HepG2 (cell line): ENCODE results near the gene BICRA. TPM values are rescaled to one million over a fixed set of nuclear protein-coding genes. Genes with fewer than 3 reads are reported as not detected.
"Not testable (repeated sequence)": the region's sequence is repeated elsewhere in the genome, so short reads cannot be mapped to it uniquely, and the experiment has no call there.

Experiments used
- ATAC-seq: fragments of 200-7000 bp; cut with Tn5 transposase; 3 replicates; pipeline ENCODE4 v1.9.1; 2020; ENCODE audit warnings: mild to moderate bottlenecking, moderate library complexity
- BruUV-seq: library from RNA; stranded (reverse); fragments of 400-500 nt; replicated peaks from 2 replicates; lab custom pipeline; 2021; lab: Mats Ljungman, UMichigan
- CTCF ChIA-PET: fragments of 300-600 bp; formaldehyde crosslinking; extraction: SDS; loops from one replicate; lab custom pipeline; 2021; ENCODE audit warnings: low total read pairs, inconsistent platforms, low intra/inter-chr PET ratio; lab: Yijun Ruan, JAX
- POLR2A ChIA-PET: fragments of 350-600 bp; sonication (Branson Sonifier 250); formaldehyde crosslinking; loops from one replicate; lab custom pipeline; 2020; ENCODE audit warnings: antibody characterized with exemption, inconsistent platforms; lab: Yijun Ruan, JAX
- DNase-seq: peaks from one replicate; pipeline ENCODE4 v3.0.0-alpha.2; 2015; ENCODE audit warnings: low spot score
- FAIRE-seq: peaks from 3 replicates; lab custom pipeline; 2011; peaks lifted over from hg19 to GRCh38; lab: Jason Lieb, UNC
- H2AFZ ChIP-seq: one replicate; pipeline ENCODE4 v1.6.1; 2011; ENCODE audit warnings: low read length, inconsistent platforms
- H3K27ac ChIP-seq: fragments of 300-600 bp; 3 replicates; pipeline ENCODE4 v1.8.0; 2011; ENCODE audit warnings: mixed run types, mild to moderate bottlenecking, mixed read lengths, low read length, inconsistent platforms; ENCODE audit not compliant: insufficient read depth; ENCODE audit errors: extremely low read length
- H3K27me3 ChIP-seq, 2 experiments: fragments of 200-600 bp in 1 of 2; 2 replicates in 1 of 2; 3 replicates in 1 of 2; pipeline versions ENCODE4 v1.6.0 to v1.8.0; 2011; ENCODE audit warnings: low read length in 2 of 2, mild to moderate bottlenecking in 2 of 2, moderate library complexity in 2 of 2, inconsistent platforms in 1 of 2; ENCODE audit not compliant: insufficient read depth in 2 of 2, control insufficient read depth in 1 of 2
- H3K36me3 ChIP-seq, 2 experiments: fragments of 200-600 bp in 1 of 2; replicated peaks in 1 of 2; 2 replicates in 1 of 2; 3 replicates in 1 of 2; pipeline versions ENCODE4 v1.5.1 to v1.8.0; 2011; ENCODE audit warnings: low read length in 2 of 2, inconsistent platforms in 1 of 2; ENCODE audit not compliant: insufficient read depth in 2 of 2, control insufficient read depth in 1 of 2
- H3K4me1 ChIP-seq: 2 replicates; pipeline ENCODE4 v1.5.1; 2012; ENCODE audit warnings: low read length, inconsistent platforms; ENCODE audit not compliant: insufficient read depth
- H3K4me2 ChIP-seq: 2 replicates; pipeline ENCODE4 v1.6.0; 2011; ENCODE audit warnings: low read depth, low read length, inconsistent platforms
- H3K4me3 ChIP-seq, 3 experiments: fragments of 200-600 bp in 1 of 3; sonication (generic), shearing (Covaris generic) in 1 of 3; replicated peaks in 1 of 3; 2 replicates each; pipeline ENCODE4 v1.5.1; 2011 to 2016; ENCODE audit warnings: low read length in 3 of 3, inconsistent platforms in 2 of 3, low read depth in 2 of 3, mild to moderate bottlenecking in 2 of 3, control low read depth in 1 of 3, mixed read lengths in 1 of 3; ENCODE audit not compliant: insufficient read depth in 1 of 3
- H3K79me2 ChIP-seq: one replicate; pipeline ENCODE4 v1.6.1; 2011; ENCODE audit warnings: low read length, inconsistent platforms; ENCODE audit not compliant: insufficient read depth
- H3K9ac ChIP-seq: 2 replicates; pipeline ENCODE4 v1.6.0; 2011; ENCODE audit warnings: mild to moderate bottlenecking, low read depth, low read length, inconsistent platforms; ENCODE audit not compliant: insufficient read depth
- H3K9me3 ChIP-seq: 2 replicates; pipeline ENCODE4 v1.5.1; 2012; ENCODE audit warnings: mild to moderate bottlenecking, low read length
- H4K20me1 ChIP-seq: 2 replicates; pipeline ENCODE4 v1.6.0; 2011; ENCODE audit warnings: inconsistent platforms, mild to moderate bottlenecking, low read length, moderate library complexity; ENCODE audit not compliant: insufficient read depth
- CHD4 ChIP-seq: fragments of 200-600 bp; sonication (generic); IDR thresholded peaks from 2 replicates; pipeline ENCODE4 v1.7.0; 2017; ENCODE audit warnings: mild to moderate bottlenecking, low read length, borderline replicate concordance
- ETV6 ChIP-seq: sonication (generic); formaldehyde crosslinking; conservative IDR thresholded peaks from 2 replicates; pipeline ENCODE4 v1.4.0; 2020; ENCODE audit warnings: missing genetic modification reagents
- MZF1 ChIP-seq: sonication (generic); formaldehyde crosslinking; IDR thresholded peaks from 2 replicates; pipeline ENCODE4 v1.8.1; 2023; ENCODE audit warnings: mild to moderate bottlenecking, missing genetic modification reagents, borderline replicate concordance
- PRDM15 ChIP-seq: sonication (generic); formaldehyde crosslinking; IDR thresholded peaks from 2 replicates; pipeline ENCODE4 v1.4.0; 2020; ENCODE audit warnings: missing genetic modification reagents
- WGBS: methylation state at CpG from one replicate; pipeline ENCODE4 v1.1.6; 2017; ENCODE audit warnings: low lambda C conversion rate; 5-methylcytosine and 5-hydroxymethylcytosine counted together
- in situ Hi-C: cut with HindIII; loops from 2 replicates; pipeline ENCODE4 v1.10.0; 2017; ENCODE audit warnings: low pct_unique_long_range_greater_than_20kb; ENCODE audit not compliant: extremely low pct_ligation_motif_present
- intact Hi-C: fragments of 100-400 bp; cut with micrococcal nuclease; formaldehyde crosslinking; loops from one replicate; pipeline ENCODE4 v1.10.0; 2022; ENCODE audit not compliant: unreplicated experiment
- polyA plus RNA-seq, 8 experiments: library from polyadenylated mRNA; depleted of rRNA in 3 of 8; stranded (reverse) in 7 of 8; unstranded in 1 of 8; fragments of >200 nt; fragmentation: Illumina TruSeq in 4 of 8; extraction: Trizol in 4 of 8; gene quantifications; 2 replicates each; pipeline versions ENCODE4 v1.2.1 to v1.2.3, GENCODE V29; 2011 to 2016; ENCODE audit warnings: low read depth in 4 of 8, missing spikeins in 1 of 8, mixed read lengths in 1 of 8; ENCODE audit not compliant: insufficient read depth in 1 of 8
- total RNA-seq, 5 experiments: library from RNA; depleted of rRNA; stranded (reverse); fragments of >200 nt; fragmentation: Illumina TruSeq; extraction: Trizol; gene quantifications; 2 replicates each; pipeline ENCODE4 v1.2.3, GENCODE V29; 2016; ENCODE audit warnings: low read depth in 1 of 5

The BICRA gene
- total and polyA plus RNA-seq, 2 of the 13 experiments (the other 11 are each of a cell fraction or from before 2014, with no cell fraction given): 0.55 to 0.71 TPM

- FAIRE-seq, intact Hi-C loops, H3K36me3 ChIP-seq, H2AFZ ChIP-seq, H3K27ac ChIP-seq, CTCF ChIA-PET, H3K79me2 ChIP-seq, BruUV-seq, DNase-seq, ATAC-seq, H4K20me1 ChIP-seq, H3K9me3 ChIP-seq: not testable (repeated sequence)
- peaks cover 36% of the 10 kb centered on the region for H3K4me1 ChIP-seq
- POLR2A ChIA-PET: interaction anchor here (1.0 to 2.9 kb wide), 4 partner anchors 9 to 79 kb away, joined by 3 to 25 read pairs (median 10); partner anchors contain the start of gene BICRA
- 0 out of 5 replicates have a peak, but pooled peaks cover 1 to 12% of the 10 kb centered on the region in 2 experiments for H3K27me3 ChIP-seq
- 49% methylated on average over 25 of the region's 25 CpGs for WGBS
- H3K9ac ChIP-seq: 0 out of 2 replicates have a peak overlapping the region, but pooled peaks have one; percentile 28
- H3K4me3 ChIP-seq: peak overlapping the region; percentile 40 to 67 (median 51); a peak in 5 of 6 replicates
- TF ChIP-seq MZF1 (CRISPR knock-in tag) (peak; percentile 99), ETV6 (CRISPR knock-in tag) (0 out of 2 replicates have a peak, but pooled peaks have one; percentile 5), PRDM15 (CRISPR knock-in tag) (peak; percentile 36; the same call in 1 of the 2 replicates), CHD4 (peak; percentile 6; the same call in 1 of the 2 replicates)
- peak overlapping the region; percentile 77 for H3K4me2 ChIP-seq
- in situ Hi-C loops: loop anchor here (10.0 kb wide), 1 partner anchor 95 kb away; no protein-coding TSS in a partner anchor
Observed at GRCh38 chr19:47599671-47600245, 9.2 kb upstream of the BICRA start.
